BLaER1 treated with 17β-estradiol and CSF1 and Interleukin-3, amounts not matched to agents 10 nM and 100 nM (cell line): Measurements from ENCODE around the gene PIK3R6.
A peak's percentile ranks its signal among the peaks of the same experiment; 100 is the strongest.

Experiments used
- H3K27ac ChIP-seq, 11 experiments: shearing (Covaris generic); formaldehyde crosslinking; 2 replicates each; pipeline ENCODE4 v1.8.1; 2022
- H3K27me3 ChIP-seq, 11 experiments: shearing (Covaris generic); formaldehyde crosslinking; 2 replicates each; pipeline ENCODE4 v1.8.1; 2022
- H3K36me3 ChIP-seq, 11 experiments: shearing (Covaris generic); formaldehyde crosslinking; 2 replicates each; pipeline ENCODE4 v1.8.1; 2022
- H3K4me1 ChIP-seq, 10 experiments: shearing (Covaris generic); formaldehyde crosslinking; 2 replicates each; pipeline ENCODE4 v1.8.1; 2022
- H3K4me2 ChIP-seq, 11 experiments: shearing (Covaris generic); formaldehyde crosslinking; 2 replicates each; pipeline ENCODE4 v1.8.1; 2022
- H3K4me3 ChIP-seq, 10 experiments: shearing (Covaris generic); formaldehyde crosslinking; 2 replicates each; pipeline ENCODE4 v1.8.1; 2022
- H3K9ac ChIP-seq, 11 experiments: shearing (Covaris generic); formaldehyde crosslinking; 2 replicates each; pipeline ENCODE4 v1.8.1; 2022
- H3K9me3 ChIP-seq, 11 experiments: shearing (Covaris generic); formaldehyde crosslinking; replicated peaks in 1 of 11; 2 replicates each; pipeline ENCODE4 v1.8.1; 2022
- H4K20me1 ChIP-seq, 11 experiments: shearing (Covaris generic); formaldehyde crosslinking; 2 replicates each; pipeline ENCODE4 v1.8.1; 2022
- Cebpa-rat ChIP-seq, 11 experiments: shearing (Covaris generic); IDR thresholded peaks; 2 replicates each; pipeline ENCODE4 v1.8.1; 2022

PIK3R6 gene

GRCh38 chr17:8893059-8893458 is 25.6 kb upstream of the PIK3R6 start:
- Histone ChIP-seq H3K27me3 (no peaks in the 10 kb centered on the region), H3K4me1 (peaks cover 14 to 49% (median 34%) of the 10 kb centered on the region in 10 experiments), H3K4me3 (no peak overlapping the region), H3K9ac (no peak overlapping the region), H3K27ac (0 out of 22 replicates have a peak overlapping the region, but pooled peaks of 1 of the 11 experiments have one; percentile 4), H3K36me3 (peaks cover 0 to 96% (median 72%) of the 10 kb centered on the region in 11 experiments; a peak in 16 of 22 replicates), H3K9me3 (no peaks in the 10 kb centered on the region), H4K20me1 (peaks cover 0 to 76% (median 5%) of the 10 kb centered on the region in 11 experiments; a peak in 9 of 22 replicates), H3K4me2 (no peak overlapping the region)
- TF ChIP-seq Cebpa-rat (IDR thresholded peaks at IDR 0.05): no peak

GRCh38 chr17:8892338-8892690 is 24.8 kb upstream of the PIK3R6 start:
- Histone ChIP-seq H3K4me1 (peaks cover 13 to 42% (median 26%) of the 10 kb centered on the region in 10 experiments; a peak in 19 of 20 replicates), H3K27ac (peak overlapping the region in 5 of 11 experiments; percentile 4 to 18 (median 15); a peak in 4 of 22 replicates), H3K9me3 (peaks cover 0 to 2% (median 0%) of the 10 kb centered on the region in 11 experiments; a peak in 1 of 22 replicates), H3K9ac (peak overlapping the region in 2 of 11 experiments; percentile 18; a peak in 2 of 22 replicates), H3K36me3 (peaks cover 2 to 96% (median 68%) of the 10 kb centered on the region in 11 experiments; a peak in 18 of 22 replicates), H3K4me3 (no peak overlapping the region), H4K20me1 (peaks cover 0 to 71% (median 5%) of the 10 kb centered on the region in 11 experiments; a peak in 8 of 22 replicates), H3K27me3 (no peaks in the 10 kb centered on the region), H3K4me2 (0 out of 22 replicates have a peak overlapping the region, but pooled peaks of 1 of the 11 experiments have one; percentile 13)
- TF ChIP-seq Cebpa-rat (IDR thresholded peaks at IDR 0.05): no peak

GRCh38 chr17:8890671-8891070 is 23.2 kb upstream of the PIK3R6 start:
- no peak overlapping the region for H3K4me3 ChIP-seq
- peaks cover 0 to 18% (median 0%) of the 10 kb centered on the region in 11 experiments; a peak in 8 of 22 replicates for H3K9me3 ChIP-seq
- H3K9ac ChIP-seq: no peak overlapping the region
- peaks cover 0 to 60% (median 0%) of the 10 kb centered on the region in 11 experiments; a peak in 6 of 22 replicates for H4K20me1 ChIP-seq
- peaks cover 4 to 36% (median 20%) of the 10 kb centered on the region in 10 experiments; a peak in 17 of 20 replicates for H3K4me1 ChIP-seq
- H3K4me2 ChIP-seq: no peak overlapping the region
- no peak for TF ChIP-seq Cebpa-rat (IDR thresholded peaks at IDR 0.05)
- H3K27ac ChIP-seq: no peak overlapping the region
- peaks cover 16 to 95% (median 79%) of the 10 kb centered on the region in 11 experiments; a peak in 20 of 22 replicates for H3K36me3 ChIP-seq
- H3K27me3 ChIP-seq: no peaks in the 10 kb centered on the region

- Histone ChIP-seq H3K27ac (no peak overlapping the region), H3K27me3 (no peaks in the 10 kb centered on the region), H3K4me1 (peaks cover 0 to 29% (median 16%) of the 10 kb centered on the region in 10 experiments; a peak in 15 of 20 replicates), H3K4me3 (no peak overlapping the region), H3K9me3 (peaks cover 0 to 18% (median 0%) of the 10 kb centered on the region in 11 experiments; a peak in 8 of 22 replicates), H4K20me1 (peaks cover 0 to 59% (median 0%) of the 10 kb centered on the region in 11 experiments; a peak in 6 of 22 replicates), H3K9ac (no peak overlapping the region), H3K36me3 (peaks cover 16 to 94% (median 83%) of the 10 kb centered on the region in 11 experiments; a peak in 20 of 22 replicates), H3K4me2 (no peak overlapping the region)
- no peak for TF ChIP-seq Cebpa-rat (IDR thresholded peaks at IDR 0.05)
Measured at GRCh38 chr17:8889458-8890210, 22.2 kb upstream of the PIK3R6 start.

DNA sequence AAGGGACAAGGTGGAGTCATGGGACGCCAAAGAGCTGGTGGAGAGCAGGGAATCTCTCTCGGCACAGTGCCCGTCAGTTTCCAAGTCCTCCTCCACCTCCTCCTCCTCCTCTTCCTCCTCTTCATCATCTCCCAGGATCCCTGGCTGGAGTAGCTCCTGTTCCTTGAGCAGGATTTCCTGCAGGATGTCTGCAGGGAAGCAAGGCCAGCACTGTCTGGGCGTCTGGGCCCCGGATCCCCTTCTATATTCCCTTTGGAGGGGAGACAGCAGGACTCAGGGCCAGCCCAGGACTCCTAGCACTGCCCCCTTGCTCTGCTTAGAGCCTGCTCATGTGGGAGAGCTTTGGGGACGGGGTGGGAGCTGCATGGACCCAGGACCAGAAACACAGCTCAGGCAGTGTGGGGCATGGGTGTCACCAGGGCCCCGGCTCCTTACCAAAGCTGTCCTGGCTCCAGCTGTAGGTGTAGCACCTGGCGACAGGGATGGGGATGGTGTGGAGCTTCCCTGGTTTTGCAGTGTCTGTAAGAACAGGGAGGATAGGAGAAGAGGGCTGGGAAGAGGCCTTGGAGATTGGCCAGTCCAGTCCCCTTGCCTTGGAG is 21.3 kb upstream of the PIK3R6 start:
- Histone ChIP-seq H3K9me3 (peaks cover 0 to 18% (median 0%) of the 10 kb centered on the region in 11 experiments; a peak in 8 of 22 replicates), H3K27me3 (no peaks in the 10 kb centered on the region), H3K4me1 (peaks cover 0 to 21% (median 10%) of the 10 kb centered on the region in 10 experiments; a peak in 11 of 20 replicates), H3K4me2 (no peak overlapping the region), H3K4me3 (no peak overlapping the region), H3K36me3 (peaks cover 16 to 95% (median 86%) of the 10 kb centered on the region in 11 experiments; a peak in 20 of 22 replicates), H3K9ac (no peak overlapping the region), H3K27ac (no peak overlapping the region), H4K20me1 (peaks cover 0 to 58% (median 0%) of the 10 kb centered on the region in 11 experiments; a peak in 6 of 22 replicates)
- no peak for TF ChIP-seq Cebpa-rat (IDR thresholded peaks at IDR 0.05)

DNA sequence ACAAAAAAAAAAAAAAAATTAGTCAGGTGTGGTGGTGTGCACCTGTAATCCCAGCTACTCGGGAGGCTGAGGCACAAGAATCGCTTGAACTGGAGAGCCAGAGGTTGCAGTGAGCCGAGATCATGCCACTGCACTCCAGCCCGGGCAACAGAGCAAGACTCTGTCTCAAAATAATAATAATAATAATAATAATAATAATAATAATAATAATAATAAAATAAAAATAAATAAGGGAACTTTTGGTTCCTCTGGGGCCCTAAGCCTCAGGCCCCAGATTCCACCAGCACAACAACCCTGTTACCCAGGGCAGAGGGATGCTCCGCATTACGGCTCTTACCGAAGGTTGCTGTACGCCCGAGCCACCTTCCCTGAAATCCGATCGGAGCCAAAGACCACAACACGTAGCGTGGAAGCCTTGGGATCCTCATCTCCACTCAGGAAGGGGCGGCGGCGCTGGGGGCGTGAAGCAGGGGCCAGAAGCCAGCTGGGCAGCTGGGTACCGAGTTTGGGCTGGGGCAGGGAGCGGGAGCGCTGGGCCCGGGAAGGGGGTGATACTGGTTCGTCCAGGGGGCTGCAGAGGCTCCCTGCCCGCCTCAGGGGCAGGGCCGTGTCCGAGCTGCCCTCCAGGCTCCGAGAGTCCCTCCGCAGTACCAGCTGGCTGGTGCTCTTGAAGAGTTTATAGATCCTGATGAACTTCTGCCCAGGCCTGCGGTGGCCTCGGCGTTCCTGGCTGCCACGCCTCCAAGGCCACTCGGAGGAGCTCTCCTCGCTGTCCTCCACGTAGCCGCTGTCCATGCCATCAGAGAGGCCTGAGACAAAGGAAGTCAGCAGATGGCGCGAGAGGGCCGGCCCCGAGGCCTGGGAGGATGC is 20.6 kb upstream of the PIK3R6 start:
- Histone ChIP-seq H3K4me2 (no peak overlapping the region), H3K4me1 (peaks cover 0 to 13% (median 10%) of the 10 kb centered on the region in 10 experiments; a peak in 11 of 20 replicates), H3K27me3 (no peaks in the 10 kb centered on the region), H3K9ac (no peak overlapping the region), H3K9me3 (peaks cover 0 to 18% (median 0%) of the 10 kb centered on the region in 11 experiments; a peak in 8 of 22 replicates), H3K4me3 (no peak overlapping the region), H4K20me1 (peaks cover 0 to 56% (median 0%) of the 10 kb centered on the region in 11 experiments; a peak in 6 of 22 replicates), H3K36me3 (peaks cover 16 to 95% (median 86%) of the 10 kb centered on the region in 11 experiments; a peak in 20 of 22 replicates), H3K27ac (no peak overlapping the region)
- TF ChIP-seq Cebpa-rat (IDR thresholded peaks at IDR 0.05): no peak

DNA sequence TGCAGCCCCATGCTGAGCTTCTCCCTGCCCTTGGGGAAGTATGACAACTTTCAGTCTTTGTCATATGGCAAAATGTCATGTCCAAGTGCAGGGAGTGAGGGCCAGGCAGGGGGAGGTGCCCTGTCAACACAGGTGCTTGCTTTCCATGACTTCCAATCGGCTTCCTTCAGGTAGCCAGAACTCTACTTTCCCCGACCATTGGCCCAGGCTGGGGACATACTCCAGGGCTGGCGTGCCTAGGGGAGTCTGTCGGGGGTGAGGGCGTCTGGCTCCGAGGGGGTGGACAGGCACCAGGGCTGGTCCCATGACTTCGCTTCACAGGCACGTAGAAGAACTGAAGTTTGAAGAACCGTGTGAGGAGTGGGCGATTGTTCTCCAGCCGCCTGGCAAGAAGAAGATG is 19.8 kb upstream of the PIK3R6 start:
- no peak overlapping the region for H3K4me3 ChIP-seq

More for the DNA sequence above, 19.8 kb upstream of the PIK3R6 start:
- Histone ChIP-seq H3K36me3 (peaks cover 16 to 95% (median 87%) of the 10 kb centered on the region in 11 experiments; a peak in 20 of 22 replicates), H3K4me1 (peaks cover 0 to 10% (median 6%) of the 10 kb centered on the region in 10 experiments; a peak in 10 of 20 replicates), H3K27me3 (no peaks in the 10 kb centered on the region), H3K27ac (no peak overlapping the region), H3K9ac (no peak overlapping the region), H4K20me1 (peaks cover 0 to 56% (median 0%) of the 10 kb centered on the region in 11 experiments; a peak in 6 of 22 replicates), H3K4me2 (no peak overlapping the region), H3K9me3 (peaks cover 0 to 18% (median 0%) of the 10 kb centered on the region in 11 experiments; a peak in 8 of 22 replicates)
- TF ChIP-seq Cebpa-rat (IDR thresholded peaks at IDR 0.05): no peak
